K562 (cell line): ENCODE data around the gene MBD6. TPM values are rescaled to one million over a fixed set of nuclear protein-coding genes. Genes with fewer than 3 reads are reported as not detected.

ENCODE experiments used
- ATAC-seq: fragments of 200-7000 bp; cut with Tn5 transposase; 3 replicates; pipeline ENCODE4 v1.9.1; 2020; ENCODE audit warnings: moderate library complexity
- BruUV-seq: library from RNA; stranded (reverse); fragments of 400-500 nt; replicated peaks from 2 replicates; lab custom pipeline; 2021; lab: Mats Ljungman, UMichigan
- CTCF ChIA-PET: fragments of 300-600 bp; formaldehyde crosslinking; extraction: SDS; loops from one replicate; lab custom pipeline; 2021; ENCODE audit warnings: low intra/inter-chr PET ratio; lab: Yijun Ruan, JAX
- POLR2A ChIA-PET: fragments of 300-600, 350-650 bp; sonication (Branson Sonifier 250); formaldehyde crosslinking; extraction: SDS; loops from one replicate; lab custom pipeline; 2021; ENCODE audit warnings: antibody characterized with exemption, inconsistent platforms; lab: Yijun Ruan, JAX
- DNase-seq, 4 experiments: peaks; one replicate each; pipeline versions ENCODE4 v3.0.0 to v3.0.0-alpha.2; 2011 to 2018; ENCODE audit warnings: low spot score in 3 of 4, mixed read lengths in 3 of 4; ENCODE audit errors: extremely low read depth in 1 of 4
- FAIRE-seq: peaks from 2 replicates; lab custom pipeline; 2011; peaks lifted over from hg19 to GRCh38; lab: Jason Lieb, UNC
- H2AFZ ChIP-seq: 2 replicates; pipeline ENCODE4 v1.6.0; 2011; ENCODE audit warnings: low read depth, low read length, control low read depth, inconsistent platforms
- H3K27ac ChIP-seq: fragments of 200-600 bp; 3 replicates; pipeline ENCODE4 v1.8.0; 2011; ENCODE audit warnings: low read depth, mild to moderate bottlenecking, control low read depth, inconsistent platforms, low read length, moderate library complexity, mixed read lengths; ENCODE audit errors: extremely low read depth
- H3K27me3 ChIP-seq, 2 experiments: fragments of 300-600 bp in 1 of 2; 2 replicates in 1 of 2; 3 replicates in 1 of 2; pipeline versions ENCODE4 v1.6.0 to v1.8.0; 2011; ENCODE audit warnings: inconsistent platforms in 2 of 2, low read length in 2 of 2, mild to moderate bottlenecking in 1 of 2, mixed read lengths in 1 of 2, moderate library complexity in 1 of 2; ENCODE audit not compliant: control insufficient read depth in 2 of 2, insufficient read depth in 2 of 2
- H3K36me3 ChIP-seq: fragments of 300-600 bp; 3 replicates; pipeline ENCODE4 v1.8.0; 2011; ENCODE audit warnings: mild to moderate bottlenecking, low read length, inconsistent platforms; ENCODE audit not compliant: control insufficient read depth, insufficient read depth
- H3K4me1 ChIP-seq, 2 experiments: fragments of 200-600 bp in 1 of 2; replicated peaks in 1 of 2; 2 replicates in 1 of 2; 3 replicates in 1 of 2; pipeline versions ENCODE4 v1.5.1 to v1.8.0; 2011; ENCODE audit warnings: inconsistent platforms in 2 of 2, low read length in 2 of 2, mild to moderate bottlenecking in 1 of 2, mixed read lengths in 1 of 2, moderate library complexity in 1 of 2; ENCODE audit not compliant: control insufficient read depth in 2 of 2, insufficient read depth in 2 of 2
- H3K4me2 ChIP-seq: 2 replicates; pipeline ENCODE4 v1.6.1; 2011; ENCODE audit warnings: low read length, control low read depth, inconsistent platforms, mixed read lengths; ENCODE audit not compliant: insufficient read depth
- H3K4me3 ChIP-seq: fragments of 200-600 bp; sonication (generic), shearing (Covaris generic); 2 replicates; pipeline ENCODE4 v1.5.1; 2016; ENCODE audit warnings: control low read depth, inconsistent platforms
- H3K79me2 ChIP-seq: fragments of 200-600 bp; 3 replicates; pipeline ENCODE4 v1.8.0; 2011; ENCODE audit warnings: low read length, inconsistent platforms; ENCODE audit not compliant: control insufficient read depth, insufficient read depth
- H3K9ac ChIP-seq, 2 experiments: 2 replicates each; pipeline versions ENCODE4 v1.6.0 to v1.6.1; 2011; ENCODE audit warnings: low read depth in 2 of 2, low read length in 2 of 2, control low read depth in 1 of 2, inconsistent platforms in 1 of 2, mild to moderate bottlenecking in 1 of 2, mixed read lengths in 1 of 2; ENCODE audit not compliant: insufficient read depth in 1 of 2
- H3K9me1 ChIP-seq: one replicate; pipeline ENCODE4 v1.6.0; 2011; ENCODE audit warnings: inconsistent platforms, mild to moderate bottlenecking, low read length, moderate library complexity; ENCODE audit not compliant: control insufficient read depth, insufficient read depth
- H3K9me3 ChIP-seq: replicated peaks from 2 replicates; pipeline ENCODE4 v1.5.1; 2011; ENCODE audit warnings: low read depth, low read length, inconsistent platforms; ENCODE audit not compliant: control insufficient read depth, insufficient read depth
- H4K20me1 ChIP-seq: replicated peaks from 2 replicates; pipeline ENCODE4 v1.6.1; 2011; ENCODE audit warnings: low read length, inconsistent platforms, mixed read lengths; ENCODE audit not compliant: control insufficient read depth, insufficient read depth
- ESRRA ChIP-seq: fragments of 450-650 bp; IDR thresholded peaks from 2 replicates; pipeline ENCODE4 v1.6.1; 2014; ENCODE audit warnings: low read depth, mild to moderate bottlenecking, moderate library complexity, borderline replicate concordance
- FOXA1 ChIP-seq: fragments of 450-650 bp; IDR thresholded peaks from 2 replicates; pipeline ENCODE4 v1.6.1; 2016; ENCODE audit warnings: mild to moderate bottlenecking, borderline replicate concordance
- GATA2 ChIP-seq: sonication (generic); formaldehyde crosslinking; IDR thresholded peaks from 2 replicates; pipeline ENCODE4 v1.4.0; 2020; ENCODE audit warnings: mild to moderate bottlenecking, missing genetic modification reagents
- NBN ChIP-seq: fragments of 450-650 bp; IDR thresholded peaks from 2 replicates; pipeline ENCODE4 v1.6.1; 2016; ENCODE audit warnings: low read depth, mild to moderate bottlenecking
- POLR2A ChIP-seq: fragments of 450-650 bp; conservative IDR thresholded peaks from 2 replicates; pipeline ENCODE4 v1.6.1; 2016
- POLR2B ChIP-seq: fragments of 450-650 bp; IDR thresholded peaks from 2 replicates; pipeline ENCODE4 v1.6.1; 2018; ENCODE audit warnings: low read depth; ENCODE audit not compliant: partially characterized antibody
- POLR2G ChIP-seq: fragments of 200-400 bp; formaldehyde crosslinking; IDR thresholded peaks from 2 replicates; pipeline ENCODE4 v1.6.1; 2017; ENCODE audit warnings: low read depth, mild to moderate bottlenecking, antibody characterized with exemption, low read length, moderate library complexity
- PTBP1 ChIP-seq: fragments of 200-400 bp; formaldehyde crosslinking; IDR thresholded peaks from 2 replicates; pipeline ENCODE4 v1.6.1; 2017; ENCODE audit warnings: low read depth, low read length
- RBFOX2 ChIP-seq: fragments of 200-400 bp; formaldehyde crosslinking; IDR thresholded peaks from 2 replicates; pipeline ENCODE4 v1.6.1; 2017; ENCODE audit warnings: low read depth, mild to moderate bottlenecking, low read length, moderate library complexity
- SMAD2 ChIP-seq: fragments of 150-350 bp; IDR thresholded peaks from 2 replicates; pipeline ENCODE4 v1.6.1; 2014; ENCODE audit warnings: low read depth, mild to moderate bottlenecking, low read length
- SUPT5H ChIP-seq: fragments of 450-650 bp; IDR thresholded peaks from 2 replicates; pipeline ENCODE4 v1.6.1; 2016
- VEZF1 ChIP-seq: fragments of 200-800 bp; sonication (Bioruptor generic); IDR thresholded peaks from 2 replicates; pipeline ENCODE4 v1.6.1; 2017; ENCODE audit warnings: missing genetic modification characterization, missing compliant biosample characterization
- WGBS: fragments of 100-300 bp; shearing (Covaris generic); methylation state at CpG from one replicate; pipeline ENCODE4 v1.1.6; 2016; ENCODE audit warnings: low coverage, mixed read lengths; ENCODE audit not compliant: insufficient coverage; ENCODE audit errors: missing lambda C conversion rate; 5-methylcytosine and 5-hydroxymethylcytosine counted together
- in situ Hi-C: fragments of 300-500 bp; cut with MboI; formaldehyde crosslinking; loops from 4 replicates; pipeline ENCODE4 v1.15.0; 2018; ENCODE audit warnings: inconsistent platforms, mixed read lengths
- intact Hi-C: fragments of 100-400 bp; cut with micrococcal nuclease; formaldehyde crosslinking; loops from 2 replicates; pipeline ENCODE4 v1.14.2; 2022
- polyA plus RNA-seq, 8 experiments: library from polyadenylated mRNA; depleted of rRNA in 4 of 8; stranded (reverse) in 5 of 8; unstranded in 3 of 8; fragments of >200 nt; fragmentation: Nextera tagmentation in 2 of 8; fragmentation: Illumina TruSeq in 1 of 8; extraction: Ambion mirVana in 2 of 8; extraction: Trizol in 1 of 8; gene quantifications; 2 replicates each; pipeline versions ENCODE4 v1.2.1 to v1.2.3, GENCODE V29; 2011 to 2014; ENCODE audit warnings: inconsistent platforms in 1 of 8, missing spikeins in 1 of 8
- total RNA-seq, 7 experiments: library from RNA; depleted of rRNA in 6 of 7; stranded (reverse); fragments of >200 nt in 6 of 7; fragmentation: Illumina TruSeq in 2 of 7; extraction: Trizol in 2 of 7; gene quantifications; 2 replicates each; pipeline versions ENCODE4 v1.2.1 to v1.2.3, GENCODE V29; 2011 to 2021; ENCODE audit warnings: low replicate concordance in 1 of 7

MBD6 gene
- total and polyA plus RNA-seq, 9 of the 15 experiments (the other 6 are each of a cell fraction or from before 2014, with no cell fraction given): 2.0 to 54.8 (median 3.8) TPM

- no peak overlapping the region for H3K4me2 ChIP-seq
- WGBS: 88% methylated on average over 5 of the region's 12 CpGs
Observed at GRCh38 chr12:57528176-57528575, 5.6 kb downstream of the MBD6 start.

GRCh38 chr12:57528831-57529555 lies 6.4 kb downstream of the MBD6 start:
- H3K27me3 ChIP-seq: no peaks in the 10 kb centered on the region
- H2AFZ ChIP-seq: no peak overlapping the region
- H3K9me3 ChIP-seq: no peaks in the 10 kb centered on the region
- no peaks in the 10 kb centered on the region for H4K20me1 ChIP-seq
- no peak for DNase-seq
- H3K79me2 ChIP-seq: peaks cover 16% of the 10 kb centered on the region
- intact Hi-C loops: no loop called here
- 90% methylated on average over 8 of the region's 10 CpGs for WGBS
- H3K27ac ChIP-seq: no peak overlapping the region
- CTCF ChIA-PET: no interaction called here
- H3K9ac ChIP-seq: no peak overlapping the region
- H3K9me1 ChIP-seq: no peaks in the 10 kb centered on the region
- H3K4me3 ChIP-seq: no peak overlapping the region
- no peak overlapping the region for H3K4me2 ChIP-seq
- POLR2A ChIA-PET: interaction anchor here (0.8 to 10.8 kb wide), 4 partner anchors 8 to 281 kb away, joined by 3 to 225 read pairs (median 4); partner anchors contain the start of gene DDIT3
- in situ Hi-C loops: no loop called here
- no peak for ATAC-seq
- peaks cover 15 to 28% of the 10 kb centered on the region in 2 experiments for H3K4me1 ChIP-seq
- FAIRE-seq: no peak
- H3K36me3 ChIP-seq: peaks cover 94% of the 10 kb centered on the region; the same call in 2 of the 3 replicates
- BruUV-seq: no TSS peak
- TF ChIP-seq POLR2G (peak; percentile 61), ESRRA (no peak), VEZF1 (CRISPR knock-in tag) (peak; percentile 58), SUPT5H (peak; percentile 40; the same call in 1 of the 2 replicates), POLR2A (peak; percentile 46; the same call in 1 of the 2 replicates), NBN (no peak), POLR2B (peak; percentile 24), FOXA1 (no peak), RBFOX2 (peak; percentile 59), SMAD2 (no peak)

More at GRCh38 chr12:57528176-57528575, 5.6 kb downstream of the MBD6 start:
- intact Hi-C loops: no loop called here
- Histone ChIP-seq H2AFZ (no peak overlapping the region), H4K20me1 (no peaks in the 10 kb centered on the region), H3K36me3 (peaks cover 89% of the 10 kb centered on the region; the same call in 2 of the 3 replicates), H3K9ac (no peak overlapping the region), H3K9me1 (no peaks in the 10 kb centered on the region), H3K27me3 (no peaks in the 10 kb centered on the region), H3K4me3 (no peak overlapping the region), H3K4me1 (peaks cover 18 to 31% of the 10 kb centered on the region in 2 experiments), H3K27ac (no peak overlapping the region), H3K79me2 (peaks cover 24% of the 10 kb centered on the region), H3K9me3 (no peaks in the 10 kb centered on the region)
- peak; percentile 54; the same call in 1 of the 2 replicates for TF ChIP-seq RBFOX2
- TF ChIP-seq POLR2G: peak; percentile 67
- no peak for TF ChIP-seq GATA2 (CRISPR knock-in tag)
- TF ChIP-seq PTBP1: no peak
- ChIA-PET POLR2A (interaction anchor here (0.8 to 10.8 kb wide), 4 partner anchors 11 to 51 kb away, joined by 3 to 225 read pairs (median 6); partner anchors contain the start of gene DCTN2), CTCF (no interaction called here)
- no peak for FAIRE-seq
- ATAC-seq: no peak
- BruUV-seq: no TSS peak
- DNase-seq: no peak
- in situ Hi-C loops: no loop called here
